Natural killer cell treated with Interleukin-12 subunit alpha and Interleukin-12 subunit beta and Interleukin-15 and Interleukin-18, amount 100 ng/mL, for 72 hours (primary cell): ENCODE measurements around the gene SRRM3. TPM values are rescaled to one million over a fixed set of nuclear protein-coding genes. Genes with fewer than 3 reads are reported as not detected.
"Not testable (repeated sequence)": the region's sequence is repeated elsewhere in the genome, so short reads cannot be mapped to it uniquely, and the experiment has no call there.

Source experiments
- ATAC-seq, 2 donors: fragments of 150-1000 bp; cut with Tn5 transposase in 1 of 2; sonication (Bioruptor Pico), chemical (Tn5 transposase) in 1 of 2; 2 replicates each; pipeline ENCODE4 v1.10.0; 2021
- DNase-seq: peaks from one replicate; pipeline ENCODE4 v3.0.0; 2022; ENCODE audit warnings: low spot score
- H3K27ac Mint-ChIP-seq, 2 donors: 1 replicate in 1 of 2; 2 replicates in 1 of 2; pipeline ENCODE4 v1.8.0; 2022; ENCODE audit warnings: mixed read lengths in 2 of 2, mild to moderate bottlenecking in 1 of 2, moderate library complexity in 1 of 2
- H3K27me3 Mint-ChIP-seq, 2 donors: 1 replicate in 1 of 2; 2 replicates in 1 of 2; pipeline ENCODE4 v1.8.0; 2022; ENCODE audit warnings: mixed read lengths in 2 of 2
- H3K36me3 Mint-ChIP-seq: one replicate; pipeline ENCODE4 v1.8.0; 2022; ENCODE audit warnings: mixed read lengths
- H3K4me1 Mint-ChIP-seq, 2 donors: 1 replicate in 1 of 2; 2 replicates in 1 of 2; pipeline ENCODE4 v1.8.0; 2022; ENCODE audit warnings: low read depth in 2 of 2, mixed read lengths in 2 of 2, mild to moderate bottlenecking in 1 of 2
- H3K4me3 Mint-ChIP-seq: one replicate; pipeline ENCODE4 v1.8.0; 2022; ENCODE audit warnings: mixed read lengths
- H3K9me3 Mint-ChIP-seq: 2 replicates; pipeline ENCODE4 v1.8.0; 2022; ENCODE audit warnings: mixed read lengths
- total RNA-seq, 2 donors: library from RNA; stranded (reverse); gene quantifications; one replicate each; pipeline ENCODE4 v1.2.3, GENCODE V29; 2022

SRRM3 gene
- total RNA-seq, 2 donors from 2014 or later: not detected

GRCh38 chr7:76173566-76174205, 28.0 kb upstream of the SRRM3 start:
- H3K9me3 Mint-ChIP-seq: no peaks in the 10 kb centered on the region

GRCh38 chr7:76176951-76177350, 24.7 kb upstream of the SRRM3 start:
- not testable (repeated sequence) for H3K4me3 Mint-ChIP-seq, H3K9me3 Mint-ChIP-seq, H3K27me3 Mint-ChIP-seq, H3K4me1 Mint-ChIP-seq, DNase-seq, H3K36me3 Mint-ChIP-seq, ATAC-seq, H3K27ac Mint-ChIP-seq

More at GRCh38 chr7:76173566-76174205, 28.0 kb upstream of the SRRM3 start:
- DNase-seq (no peak), ATAC-seq (no peak)
- H3K4me3 Mint-ChIP-seq: no peak overlapping the region
- H3K36me3 Mint-ChIP-seq: no peaks in the 10 kb centered on the region
- peaks cover 3 to 6% of the 10 kb centered on the region in 2 donors for H3K4me1 Mint-ChIP-seq
- no peaks in the 10 kb centered on the region for H3K27me3 Mint-ChIP-seq
- no peak overlapping the region for H3K27ac Mint-ChIP-seq

- H3K9me3 Mint-ChIP-seq: no peaks in the 10 kb centered on the region
- ATAC-seq (no peak), DNase-seq (no peak)
- no peaks in the 10 kb centered on the region for H3K27me3 Mint-ChIP-seq
- peaks cover 6% of the 10 kb centered on the region in 2 donors for H3K4me1 Mint-ChIP-seq
- H3K4me3 Mint-ChIP-seq: no peak overlapping the region
- H3K27ac Mint-ChIP-seq: no peak overlapping the region
- no peaks in the 10 kb centered on the region for H3K36me3 Mint-ChIP-seq
Measured at GRCh38 chr7:76179686-76180085, 22.0 kb upstream of the SRRM3 start.

- no peak overlapping the region for H3K4me3 Mint-ChIP-seq
- H3K27me3 Mint-ChIP-seq: peaks cover 0 to 3% of the 10 kb centered on the region in 2 donors
- no peaks in the 10 kb centered on the region for H3K36me3 Mint-ChIP-seq
- DNase-seq: no peak
- H3K9me3 Mint-ChIP-seq: no peaks in the 10 kb centered on the region
- no peak for ATAC-seq
- H3K4me1 Mint-ChIP-seq: peaks cover 6% of the 10 kb centered on the region in 2 donors
- H3K27ac Mint-ChIP-seq: no peak overlapping the region
Measured at GRCh38 chr7:76182225-76182960, 19.3 kb upstream of the SRRM3 start.

GRCh38 chr7:76185187-76185896, 16.4 kb upstream of the SRRM3 start:
- peaks cover 0 to 2% of the 10 kb centered on the region in 2 donors for H3K4me1 Mint-ChIP-seq
- H3K4me3 Mint-ChIP-seq: no peak overlapping the region
- H3K9me3 Mint-ChIP-seq: no peaks in the 10 kb centered on the region
- ATAC-seq (no peak), DNase-seq (no peak)
- H3K36me3 Mint-ChIP-seq: no peaks in the 10 kb centered on the region
- no peak overlapping the region for H3K27ac Mint-ChIP-seq
- peaks cover 2 to 5% of the 10 kb centered on the region in 2 donors for H3K27me3 Mint-ChIP-seq

- Mint-ChIP-seq H3K4me1 (peaks cover 0 to 2% of the 10 kb centered on the region in 2 donors), H3K9me3 (no peaks in the 10 kb centered on the region), H3K36me3 (no peaks in the 10 kb centered on the region), H3K27ac (no peak overlapping the region), H3K4me3 (no peak overlapping the region), H3K27me3 (peaks cover 2 to 5% of the 10 kb centered on the region in 2 donors)
- DNase-seq: no peak
- ATAC-seq: no peak
Measured at GRCh38 chr7:76187272-76187671, 14.4 kb upstream of the SRRM3 start.

GRCh38 chr7:76189276-76189675, 12.4 kb upstream of the SRRM3 start:
- peaks cover 5 to 7% of the 10 kb centered on the region in 2 donors for H3K27me3 Mint-ChIP-seq
- DNase-seq (no peak), ATAC-seq (no peak)
- H3K9me3 Mint-ChIP-seq: no peaks in the 10 kb centered on the region
- no peak overlapping the region for H3K4me3 Mint-ChIP-seq
- H3K36me3 Mint-ChIP-seq: no peaks in the 10 kb centered on the region
- H3K27ac Mint-ChIP-seq: no peak overlapping the region
- H3K4me1 Mint-ChIP-seq: no peaks in the 10 kb centered on the region

GRCh38 chr7:76191783-76192240, 9.9 kb upstream of the SRRM3 start:
- Mint-ChIP-seq H3K36me3 (no peaks in the 10 kb centered on the region), H3K27me3 (peaks cover 5 to 7% of the 10 kb centered on the region in 2 donors), H3K4me3 (no peak overlapping the region), H3K27ac (no peak overlapping the region), H3K4me1 (no peaks in the 10 kb centered on the region), H3K9me3 (no peaks in the 10 kb centered on the region)
- DNase-seq: no peak
- ATAC-seq: peak; percentile 48 to 63

GRCh38 chr7:76193466-76193865, 8.2 kb upstream of the SRRM3 start:
- DNase-seq: no peak
- Mint-ChIP-seq H3K4me1 (no peaks in the 10 kb centered on the region), H3K27ac (no peak overlapping the region), H3K4me3 (no peak overlapping the region), H3K27me3 (peaks cover 0 to 9% of the 10 kb centered on the region in 2 donors), H3K36me3 (no peaks in the 10 kb centered on the region), H3K9me3 (no peaks in the 10 kb centered on the region)
- no peak for ATAC-seq

GRCh38 chr7:76193883-76194282, 7.8 kb upstream of the SRRM3 start:
- Mint-ChIP-seq H3K27ac (no peak overlapping the region), H3K9me3 (no peaks in the 10 kb centered on the region), H3K4me1 (no peaks in the 10 kb centered on the region), H3K4me3 (no peak overlapping the region), H3K27me3 (peaks cover 0 to 9% of the 10 kb centered on the region in 2 donors), H3K36me3 (no peaks in the 10 kb centered on the region)
- ATAC-seq: no peak
- no peak for DNase-seq

- Mint-ChIP-seq H3K27me3 (peaks cover 0 to 16% of the 10 kb centered on the region in 2 donors), H3K9me3 (no peaks in the 10 kb centered on the region), H3K27ac (no peak overlapping the region), H3K36me3 (no peaks in the 10 kb centered on the region), H3K4me3 (no peak overlapping the region), H3K4me1 (no peaks in the 10 kb centered on the region)
- no peak for ATAC-seq
- DNase-seq: no peak
Measured at GRCh38 chr7:76196786-76197185, 4.9 kb upstream of the SRRM3 start.

- Mint-ChIP-seq H3K4me1 (no peaks in the 10 kb centered on the region), H3K9me3 (no peaks in the 10 kb centered on the region), H3K36me3 (no peaks in the 10 kb centered on the region), H3K4me3 (no peak overlapping the region), H3K27me3 (peaks cover 0 to 18% of the 10 kb centered on the region in 2 donors), H3K27ac (no peak overlapping the region)
- ATAC-seq (no peak), DNase-seq (no peak)
Measured at GRCh38 chr7:76198202-76198601, 3.5 kb upstream of the SRRM3 start.

- Mint-ChIP-seq H3K4me3 (no peak overlapping the region), H3K27me3 (peaks cover 19 to 27% of the 10 kb centered on the region in 2 donors)
- no peak for ATAC-seq
Measured at GRCh38 chr7:76202666-76203030, 952 bp downstream of the SRRM3 start.

GRCh38 chr7:76204147-76204546, 2.5 kb downstream of the SRRM3 start:
- no peak overlapping the region for H3K4me3 Mint-ChIP-seq
- ATAC-seq: no peak
- H3K4me1 Mint-ChIP-seq: no peaks in the 10 kb centered on the region
- no peaks in the 10 kb centered on the region for H3K9me3 Mint-ChIP-seq
- no peaks in the 10 kb centered on the region for H3K36me3 Mint-ChIP-seq
- H3K27ac Mint-ChIP-seq: no peak overlapping the region
- DNase-seq: no peak
- peaks cover 27% of the 10 kb centered on the region in 2 donors for H3K27me3 Mint-ChIP-seq

More at GRCh38 chr7:76202666-76203030, 952 bp downstream of the SRRM3 start:
- no peak for DNase-seq
- Mint-ChIP-seq H3K9me3 (no peaks in the 10 kb centered on the region), H3K36me3 (no peaks in the 10 kb centered on the region), H3K27ac (no peak overlapping the region), H3K4me1 (no peaks in the 10 kb centered on the region)
